DMS53 (cell line): Measurements from ENCODE around the gene SEMA6C.

ENCODE experiments used
- DNase-seq: peaks from one replicate; lab custom pipeline; 2025; lab: John Stamatoyannopoulos, UW

The SEMA6C gene

GRCh38 chr1:151158326-151158725, 11.9 kb upstream of the SEMA6C start:
- no peak for DNase-seq

GRCh38 chr1:151157067-151157531, 10.7 kb upstream of the SEMA6C start:
- no peak for DNase-seq

GRCh38 chr1:151156515-151156819, 10.0 kb upstream of the SEMA6C start, which contains the start of gene TNFAIP8L2:
TNFAIP8L2 (plus strand) TSS chr1:151156649; CDS start chr1:151158698, 2,049 bp downstream.
- DNase-seq, result peak; percentile 42

DNA sequence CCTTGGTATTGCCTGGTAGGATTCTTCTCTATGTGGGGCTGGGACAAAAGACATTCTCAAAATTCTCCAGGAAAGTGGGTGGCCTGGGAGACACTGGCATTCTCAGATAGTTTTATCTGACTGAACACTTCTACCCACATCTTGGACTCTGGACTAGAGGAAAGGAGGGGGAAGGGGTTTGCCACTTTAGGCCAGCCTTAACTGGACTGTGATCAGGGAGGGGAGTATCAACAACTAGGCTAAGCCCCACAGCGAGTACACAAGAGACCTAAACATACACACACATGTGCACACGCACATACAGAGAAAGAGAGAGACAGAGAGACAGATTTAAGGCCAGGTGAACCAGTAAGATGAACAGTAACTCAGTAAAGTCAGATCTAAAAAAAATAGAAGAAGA, 1.2 kb upstream of the SEMA6C start:
- DNase-seq, result no peak

DNA sequence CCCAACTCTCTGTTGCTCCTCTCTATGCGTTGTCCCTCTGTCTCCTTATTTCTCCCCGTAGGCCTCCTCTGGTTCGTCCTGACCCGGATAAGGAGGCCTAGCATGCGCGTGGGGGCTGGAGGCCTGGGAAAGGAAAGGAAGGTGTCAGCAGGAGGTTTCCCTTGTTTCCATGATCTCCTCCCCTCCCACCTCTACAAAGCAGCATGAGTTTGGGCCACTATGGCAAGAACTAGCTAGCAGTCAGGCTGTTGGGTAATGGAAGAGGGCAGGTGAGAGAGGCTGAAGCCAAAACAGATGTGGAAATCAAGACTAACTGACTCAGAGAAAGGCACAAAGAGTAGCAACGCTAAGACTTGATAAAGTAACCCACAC, 687 bp upstream of the SEMA6C start:
- DNase-seq, result no peak

- no peak for DNase-seq
These were observed 389 bp downstream of the SEMA6C start for GRCh38 chr1:151146072-151146411.

- peak; percentile 63 for DNase-seq
These were observed 943 bp downstream of the SEMA6C start for GRCh38 chr1:151145304-151146071.

- DNase-seq, result peak; percentile 57
These were observed 1.7 kb downstream of the SEMA6C start for GRCh38 chr1:151144474-151145303.

DNA sequence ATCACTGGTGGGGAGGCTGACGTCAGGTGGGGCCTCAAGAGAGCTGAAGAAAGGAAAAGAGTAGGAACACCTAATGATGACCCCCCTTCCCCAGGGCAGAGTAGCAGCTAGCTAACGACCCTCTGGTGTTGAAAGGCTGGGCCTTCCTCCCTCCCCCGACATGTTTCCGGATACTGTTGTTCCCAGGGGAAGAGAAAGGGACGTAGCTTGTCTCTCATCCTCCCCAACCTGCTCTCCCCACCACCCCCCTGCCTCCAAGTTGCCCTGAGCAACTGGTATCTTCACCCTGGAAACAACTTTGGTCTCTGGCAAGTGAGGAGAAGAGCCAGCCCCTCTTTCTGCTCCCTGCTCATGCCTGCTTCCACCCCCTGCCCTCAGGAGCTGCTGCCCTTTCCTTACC, 2.4 kb downstream of the SEMA6C start:
- DNase-seq, result no peak

DNA sequence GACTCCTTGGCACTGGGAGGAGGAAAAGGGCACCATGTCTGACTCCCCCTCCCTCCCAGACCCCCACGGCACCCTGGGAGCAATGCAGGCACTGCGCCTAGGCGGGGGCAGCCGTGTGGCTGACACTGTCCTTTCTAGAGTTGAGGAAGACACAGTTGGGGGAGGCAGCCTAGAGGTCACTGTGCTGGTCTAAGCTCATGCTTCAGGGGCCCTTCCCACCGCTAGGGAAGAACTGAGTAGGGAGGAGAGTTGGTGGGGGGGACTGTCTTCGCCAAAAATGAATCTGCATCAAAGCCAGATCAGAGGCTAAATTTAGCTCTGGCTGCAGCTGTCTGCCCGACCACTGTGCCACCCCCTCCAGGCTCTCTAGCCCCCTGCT, 3.4 kb downstream of the SEMA6C start:
- no peak for DNase-seq

DNA sequence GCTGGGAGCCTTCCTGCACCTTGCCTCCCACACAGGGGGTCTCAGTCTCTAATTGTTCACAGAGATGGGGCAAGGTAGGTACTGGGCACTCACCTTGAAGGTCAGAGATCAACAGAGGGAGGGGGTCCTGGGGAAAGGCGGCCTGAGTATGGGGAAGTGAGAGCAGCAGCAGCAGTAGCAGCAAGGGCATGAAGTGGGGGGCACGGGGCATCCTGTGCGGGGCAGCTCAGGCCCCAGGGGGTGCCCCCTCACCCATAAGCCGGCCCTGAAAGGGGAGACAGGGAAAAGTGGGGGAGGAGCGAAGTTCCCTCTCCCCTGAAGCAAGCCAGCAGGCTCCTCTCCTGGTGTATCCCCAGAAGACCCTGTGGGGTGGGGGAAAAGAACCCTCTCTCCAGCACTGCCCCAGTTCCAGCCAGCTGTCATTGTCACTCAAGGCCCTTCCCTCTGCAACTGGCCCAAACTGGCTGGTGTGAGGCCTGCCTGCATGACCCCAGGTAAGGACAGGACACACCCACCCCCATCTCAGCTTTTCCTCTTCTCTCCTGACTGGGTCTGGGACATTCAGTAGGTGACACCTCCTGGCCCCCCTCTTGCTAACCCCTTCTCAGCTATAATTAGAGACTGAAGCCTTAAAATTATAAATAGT, 3.9 kb downstream of the SEMA6C start:
- peak; percentile 13 for DNase-seq

DNA sequence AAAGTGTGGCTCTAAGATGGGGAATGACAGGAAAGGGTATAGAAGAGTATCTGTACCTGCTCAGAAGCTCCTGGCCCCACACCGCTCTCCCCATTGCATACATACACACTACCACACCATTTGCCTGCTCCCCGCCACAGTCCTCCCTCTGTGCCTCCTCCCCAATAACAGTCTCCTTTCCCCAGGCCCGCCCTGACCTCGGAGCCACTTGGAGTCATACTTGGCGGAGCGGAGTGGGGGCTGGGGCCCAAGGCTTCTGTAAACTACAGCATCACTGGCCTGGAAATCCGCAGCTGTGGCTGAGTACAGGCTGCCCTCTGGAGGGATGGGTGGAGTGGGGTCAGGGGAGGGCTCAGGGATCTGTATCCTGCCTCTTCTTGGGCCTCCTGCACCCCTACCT, 8.6 kb downstream of the SEMA6C start:
- DNase-seq, result no peak

DNA sequence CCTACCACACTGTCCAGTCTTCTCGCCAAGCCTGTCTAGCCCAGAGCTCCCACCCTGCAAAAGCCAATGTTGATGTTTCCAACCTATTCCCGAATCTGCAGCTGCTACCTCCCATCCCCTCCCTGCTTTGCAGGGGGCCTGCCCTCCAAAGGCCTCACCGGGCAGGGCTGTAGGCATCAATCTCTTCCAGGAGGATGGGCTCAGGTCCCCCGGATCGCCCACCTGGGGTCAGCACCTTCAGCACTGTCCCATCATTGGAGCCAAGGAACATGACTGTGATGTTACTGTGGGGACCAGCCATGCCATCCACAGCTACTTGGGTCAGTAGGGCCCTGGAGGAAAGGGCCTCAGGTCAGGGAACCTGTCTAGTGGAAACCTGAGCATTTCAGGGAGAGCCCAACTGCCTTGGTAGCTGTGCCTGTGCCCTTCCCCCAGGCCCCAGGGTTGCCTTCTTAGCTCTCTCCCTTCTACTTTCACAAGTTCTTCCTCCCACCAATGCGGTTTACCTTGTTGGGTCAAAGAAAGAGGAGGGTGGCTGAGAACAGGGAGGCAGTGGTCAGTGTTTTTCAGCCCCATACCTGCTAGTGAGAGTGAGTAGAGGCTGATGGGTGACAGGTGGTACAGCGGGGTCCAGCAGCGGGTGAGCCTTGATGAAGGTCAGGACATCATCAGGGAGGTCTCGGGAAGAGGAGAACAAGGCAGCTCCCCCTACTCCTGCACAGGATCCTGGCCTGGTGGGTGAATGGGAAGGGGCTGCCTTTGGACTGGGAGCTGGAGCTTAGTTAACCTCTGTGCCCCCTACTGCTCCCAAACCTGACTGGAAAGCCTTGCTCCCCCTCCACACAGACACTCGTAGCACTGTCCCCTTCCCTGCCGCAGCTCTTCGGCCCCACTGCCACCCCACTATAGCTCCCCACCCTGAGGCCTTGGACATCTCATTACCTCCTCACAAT, 10.7 kb downstream of the SEMA6C start:
- DNase-seq, result no peak

DNA sequence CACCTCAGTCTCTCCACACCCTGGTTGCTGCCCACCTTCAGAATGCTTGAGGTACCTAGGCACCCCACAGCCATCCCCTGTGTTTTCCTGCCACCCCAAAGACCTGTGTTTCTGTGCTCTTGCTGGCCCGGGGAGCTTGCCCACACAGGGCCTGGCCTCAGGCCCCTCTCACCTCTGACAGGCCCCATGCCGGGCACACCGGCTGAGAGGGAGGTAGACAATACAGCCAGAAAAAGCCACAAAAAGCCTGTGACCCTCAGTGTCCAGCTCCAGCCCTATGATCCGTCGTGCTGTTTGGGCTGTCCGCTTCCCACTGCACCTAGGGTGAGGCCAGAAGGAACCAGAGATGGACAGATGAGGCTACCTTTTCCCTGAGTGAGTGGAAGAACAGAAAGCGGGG, 11.4 kb downstream of the SEMA6C start:
- no peak for DNase-seq

GRCh38 chr1:151134396-151134795, 12.0 kb downstream of the SEMA6C start:
- peak; percentile 59 for DNase-seq

DNA sequence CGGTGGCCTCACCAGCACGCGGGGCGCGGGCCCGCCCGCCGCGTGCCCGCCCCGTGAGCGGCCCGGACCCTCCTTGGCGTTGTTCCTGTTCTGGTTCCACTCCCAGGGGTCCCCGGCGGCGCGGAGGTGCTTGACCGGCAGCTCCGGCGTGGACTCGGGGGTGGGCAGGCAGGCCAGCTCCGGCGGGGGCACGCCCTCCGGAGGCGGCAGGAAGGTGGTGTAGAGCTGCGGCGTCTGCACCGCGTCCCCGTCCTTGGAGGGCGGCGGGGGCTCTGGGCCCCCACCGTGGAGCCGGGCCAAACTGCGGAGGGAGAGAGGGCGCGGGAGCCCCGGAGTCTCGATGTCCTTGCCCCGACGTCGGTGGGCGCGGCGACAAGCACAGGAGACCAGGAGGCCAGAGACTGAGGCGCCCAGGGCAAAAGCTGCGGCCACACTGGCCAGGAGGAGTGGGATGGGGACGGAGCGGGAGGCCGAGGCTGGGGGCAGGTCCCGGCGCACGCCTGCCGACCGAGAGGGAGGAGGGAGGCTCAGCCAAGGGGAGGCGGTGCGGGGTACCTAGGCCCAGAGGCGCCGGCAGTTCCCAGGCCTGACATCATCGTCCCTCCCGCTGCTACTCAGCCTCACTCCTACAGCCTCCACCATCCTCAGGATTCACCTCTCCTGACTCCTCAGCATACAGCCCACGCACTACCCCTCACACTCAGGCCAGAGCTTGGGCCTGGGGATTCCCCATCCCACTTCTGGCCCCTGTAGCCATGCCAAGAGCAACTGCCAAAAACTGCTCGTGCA, 13.2 kb downstream of the SEMA6C start:
- DNase-seq, result peak; percentile 38

GRCh38 chr1:151132335-151133017, 14.0 kb downstream of the SEMA6C start:
- DNase-seq, result peak; percentile 68

DNA sequence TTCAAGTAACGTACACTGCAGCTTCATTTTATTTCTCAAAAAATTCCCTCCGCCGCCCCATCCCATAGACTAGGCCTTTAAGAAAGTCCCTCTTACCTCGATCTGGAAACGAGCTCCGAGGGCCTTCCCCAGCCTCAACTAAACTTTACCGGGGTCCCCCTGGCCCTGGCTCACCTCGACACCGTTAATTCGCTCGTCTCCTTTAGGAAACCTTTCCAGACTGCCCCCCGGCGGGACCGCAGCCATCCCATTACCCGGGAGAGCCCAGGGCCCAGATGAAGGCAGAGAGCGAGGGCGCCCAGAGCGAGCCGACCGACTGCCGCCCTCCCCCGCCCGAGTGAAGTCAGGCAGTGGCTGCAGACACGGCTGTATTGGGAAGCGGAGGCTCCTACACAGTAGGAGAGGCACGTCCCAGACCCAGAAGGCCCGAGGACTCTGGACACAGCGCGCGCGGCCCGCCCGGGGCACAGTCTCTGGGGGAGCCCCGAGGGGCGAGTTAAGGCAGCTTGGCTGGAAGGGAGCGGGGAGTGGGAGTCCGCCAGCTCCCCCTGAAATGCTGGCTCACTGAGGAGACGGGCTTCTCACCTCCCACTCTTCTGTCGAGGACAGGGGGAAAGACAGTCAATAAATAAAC, 14.6 kb downstream of the SEMA6C start:
- peak; percentile 82 for DNase-seq

DNA sequence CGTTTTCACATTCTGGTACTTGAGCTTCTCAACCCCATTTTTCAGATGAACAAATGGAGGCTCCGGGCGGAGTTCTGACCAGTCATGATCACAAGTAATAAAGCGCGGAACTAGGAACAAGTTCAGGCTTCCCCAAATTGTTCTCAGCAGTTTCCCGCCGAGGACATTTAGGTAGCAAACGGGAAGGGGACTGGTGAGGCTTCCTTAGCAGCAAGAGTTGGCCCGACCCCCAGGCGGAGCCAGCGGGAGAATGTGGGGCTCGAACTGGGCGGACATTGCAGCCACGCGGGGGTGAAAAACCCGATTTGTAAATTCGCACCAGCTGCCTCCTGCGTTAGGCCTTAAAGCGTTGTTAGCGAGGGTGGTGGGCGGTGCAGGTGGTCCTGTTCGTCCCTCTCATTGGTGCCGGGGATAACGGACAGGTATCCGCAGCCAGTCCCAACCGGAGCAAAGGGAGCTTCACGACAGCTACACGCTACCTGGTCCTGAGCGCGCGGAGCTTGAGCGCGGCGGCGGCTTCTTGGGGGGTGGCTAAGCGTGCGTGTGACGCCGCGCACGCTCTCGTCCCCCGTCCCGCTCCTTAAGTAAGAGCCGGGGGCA, 15.3 kb downstream of the SEMA6C start:
- DNase-seq, result peak; percentile 97

- DNase-seq, result no peak
These were observed 17.6 kb downstream of the SEMA6C start for GRCh38 chr1:151128800-151129199.
